SH-SY5Y (cell line): ENCODE results near the gene COL25A1.

Source experiments
- GATA2 ChIP-seq: IDR thresholded peaks from 2 replicates; pipeline ENCODE4 v1.6.1; 2011; ENCODE audit warnings: mild to moderate bottlenecking, low read depth, low read length
- GATA3 ChIP-seq: IDR thresholded peaks from 2 replicates; pipeline ENCODE4 v1.6.1; 2011; ENCODE audit warnings: low read depth, mild to moderate bottlenecking, low read length, moderate library complexity

DNA sequence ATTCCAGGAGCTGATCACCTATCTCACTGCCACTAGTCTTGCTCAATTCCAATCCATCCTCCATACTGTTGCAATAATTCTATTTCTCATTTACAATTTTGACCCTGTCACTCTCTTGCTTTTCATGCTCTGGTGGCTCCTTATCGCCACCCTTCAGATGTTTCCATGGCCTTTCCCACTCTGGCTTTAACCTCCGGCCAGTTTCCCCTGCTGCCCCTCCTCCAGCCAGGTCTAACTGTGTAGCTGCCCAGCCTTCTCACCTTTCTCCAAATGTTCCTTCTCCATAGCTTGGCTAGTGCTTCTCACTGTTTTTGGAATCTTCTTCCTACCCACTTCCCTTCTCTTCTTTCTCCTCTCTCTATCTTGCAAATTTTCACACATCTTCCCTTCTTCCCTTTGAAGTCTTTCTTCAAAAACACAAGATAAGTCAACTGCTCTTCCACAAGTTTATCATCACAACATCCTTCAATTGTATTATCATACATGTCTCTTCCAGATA, 153.8 kb downstream of the COL25A1 start:
- TF ChIP-seq GATA2 (no peak), GATA3 (no peak)
